ENCODE data around the gene MRC1.

The MRC1 gene

GRCh38 chr10:17859492-17860156, 50.5 kb downstream of the MRC1 start:
- no peak overlapping the region for H3K27ac ChIP-seq (ENCODE audit: low read depth, low read length, poor library complexity, severe bottlenecking)
- no peaks in the 10 kb centered on the region for H3K9me2 ChIP-seq (ENCODE audit: low read depth, low read length)
- no peak overlapping the region for H3K4me3 ChIP-seq (ENCODE audit: low read depth, low read length, poor library complexity, severe bottlenecking)
- H3K9ac ChIP-seq (ENCODE audit: low read length), result no peak overlapping the region
- no peak overlapping the region for H3K4me2 ChIP-seq (ENCODE audit: low read length)
- H3K9me3 ChIP-seq (ENCODE audit: low read length), result no peaks in the 10 kb centered on the region
- H3F3A ChIP-seq (ENCODE audit: insufficient read depth, low read length), result no peaks in the 10 kb centered on the region
- no peaks in the 10 kb centered on the region for H3K4me1 ChIP-seq (ENCODE audit: insufficient read depth, low read length, severe bottlenecking)
- H3K36me3 ChIP-seq (ENCODE audit: insufficient read depth, low read length), result no peaks in the 10 kb centered on the region
- no peaks in the 10 kb centered on the region for H4K20me1 ChIP-seq (ENCODE audit: insufficient read depth, low read length)
- no peak for TF ChIP-seq CTCF (IDR thresholded peaks at IDR 0.05; ENCODE audit: low read length)
- TF ChIP-seq EZH2 (IDR thresholded peaks at IDR 0.05; ENCODE audit: borderline replicate concordance, low read length), result no peak
- no peak overlapping the region for H2AFZ ChIP-seq (ENCODE audit: low read length)
- no peaks in the 10 kb centered on the region for H3K79me2 ChIP-seq (ENCODE audit: insufficient read depth, low read length)
- no peaks in the 10 kb centered on the region for H3K27me3 ChIP-seq (ENCODE audit: insufficient read depth, low read length)

- H2AFZ ChIP-seq (ENCODE audit: low read length), result no peak overlapping the region
- no peak overlapping the region for H3K27ac ChIP-seq (ENCODE audit: low read depth, low read length, poor library complexity, severe bottlenecking)
- no peak overlapping the region for H3K4me2 ChIP-seq (ENCODE audit: low read length)
- no peaks in the 10 kb centered on the region for H3F3A ChIP-seq (ENCODE audit: insufficient read depth, low read length)
- H3K4me1 ChIP-seq (ENCODE audit: insufficient read depth, low read length, severe bottlenecking), result no peaks in the 10 kb centered on the region
- no peaks in the 10 kb centered on the region for H3K9me3 ChIP-seq (ENCODE audit: low read length)
- no peaks in the 10 kb centered on the region for H4K20me1 ChIP-seq (ENCODE audit: insufficient read depth, low read length)
- no peaks in the 10 kb centered on the region for H3K79me2 ChIP-seq (ENCODE audit: insufficient read depth, low read length)
- H3K36me3 ChIP-seq (ENCODE audit: insufficient read depth, low read length), result no peaks in the 10 kb centered on the region
- H3K9me2 ChIP-seq (ENCODE audit: low read depth, low read length), result no peaks in the 10 kb centered on the region
- H3K27me3 ChIP-seq (ENCODE audit: insufficient read depth, low read length), result no peaks in the 10 kb centered on the region
- H3K4me3 ChIP-seq (ENCODE audit: low read depth, low read length, poor library complexity, severe bottlenecking), result no peak overlapping the region
- H3K9ac ChIP-seq (ENCODE audit: low read length), result no peak overlapping the region
- TF ChIP-seq CTCF (IDR thresholded peaks at IDR 0.05; ENCODE audit: low read length) (no peak), EZH2 (IDR thresholded peaks at IDR 0.05; ENCODE audit: borderline replicate concordance, low read length) (no peak)
Measured at GRCh38 chr10:17861760-17862159, 52.6 kb downstream of the MRC1 start.

- no peak overlapping the region for H3K9ac ChIP-seq (ENCODE audit: low read length)
- no peaks in the 10 kb centered on the region for H3K36me3 ChIP-seq (ENCODE audit: insufficient read depth, low read length)
- H3K9me3 ChIP-seq (ENCODE audit: low read length), result no peaks in the 10 kb centered on the region
- no peaks in the 10 kb centered on the region for H3F3A ChIP-seq (ENCODE audit: insufficient read depth, low read length)
- no peak overlapping the region for H3K4me2 ChIP-seq (ENCODE audit: low read length)
- no peak overlapping the region for H3K27ac ChIP-seq (ENCODE audit: low read depth, low read length, poor library complexity, severe bottlenecking)
- H3K27me3 ChIP-seq (ENCODE audit: insufficient read depth, low read length), result no peaks in the 10 kb centered on the region
- H3K79me2 ChIP-seq (ENCODE audit: insufficient read depth, low read length), result no peaks in the 10 kb centered on the region
- H3K4me3 ChIP-seq (ENCODE audit: low read depth, low read length, poor library complexity, severe bottlenecking), result no peak overlapping the region
- H2AFZ ChIP-seq (ENCODE audit: low read length), result no peak overlapping the region
- no peaks in the 10 kb centered on the region for H4K20me1 ChIP-seq (ENCODE audit: insufficient read depth, low read length)
- no peaks in the 10 kb centered on the region for H3K4me1 ChIP-seq (ENCODE audit: insufficient read depth, low read length, severe bottlenecking)
- no peak for TF ChIP-seq CTCF (IDR thresholded peaks at IDR 0.05; ENCODE audit: low read length)
- no peak for TF ChIP-seq EZH2 (IDR thresholded peaks at IDR 0.05; ENCODE audit: borderline replicate concordance, low read length)
- no peaks in the 10 kb centered on the region for H3K9me2 ChIP-seq (ENCODE audit: low read depth, low read length)
Measured at GRCh38 chr10:17865351-17865750, 56.2 kb downstream of the MRC1 start.

Data from OCI-LY1 (cell line).